CD4-positive, alpha-beta T cell treated with Interleukin-4 for 4 hours (primary cell): Measurements from ENCODE around the gene TMPRSS11B.
A peak's percentile ranks its signal among the peaks of the same experiment; 100 is the strongest.
"Not testable (repeated sequence)": the region's sequence is repeated elsewhere in the genome, so short reads cannot be mapped to it uniquely, and the experiment has no call there.

Experiments
- DNase-seq: peaks from one replicate; pipeline ENCODE4 v3.0.0-alpha.2; 2020

The TMPRSS11B gene

GRCh38 chr4:68245594-68245993, at the start of gene TMPRSS11B:
Gene TMPRSS11B (minus strand): TSS chr4:68245694. CDS start chr4:68245558, 136 bp downstream.
- DNase-seq = no peak

- no peak for DNase-seq
Measured at GRCh38 chr4:68291256-68291655, 45.8 kb upstream of the TMPRSS11B start.

GRCh38 chr4:68288393-68288740, 42.9 kb upstream of the TMPRSS11B start:
- DNase-seq = no peak

- no peak for DNase-seq
Measured at GRCh38 chr4:68287704-68288392, 42.4 kb upstream of the TMPRSS11B start.

GRCh38 chr4:68283714-68284113, 38.2 kb upstream of the TMPRSS11B start:
- DNase-seq = no peak

- no peak for DNase-seq
Measured at GRCh38 chr4:68283095-68283494, 37.6 kb upstream of the TMPRSS11B start.

- DNase-seq = not testable (repeated sequence)
Measured at GRCh38 chr4:68281796-68282740, 36.6 kb upstream of the TMPRSS11B start.

GRCh38 chr4:68278029-68278428, 32.5 kb upstream of the TMPRSS11B start:
- DNase-seq = no peak

- no peak for DNase-seq
Measured at GRCh38 chr4:68277627-68278026, 32.1 kb upstream of the TMPRSS11B start.

- no peak for DNase-seq
Measured at GRCh38 chr4:68272860-68273259, 27.4 kb upstream of the TMPRSS11B start.

- DNase-seq = no peak
Measured at GRCh38 chr4:68272380-68272779, 26.9 kb upstream of the TMPRSS11B start.

GRCh38 chr4:68271851-68272357, 26.4 kb upstream of the TMPRSS11B start:
- DNase-seq = peak; percentile 57

GRCh38 chr4:68267433-68267944, 22.0 kb upstream of the TMPRSS11B start:
- no peak for DNase-seq

GRCh38 chr4:68264875-68265565, 19.5 kb upstream of the TMPRSS11B start:
- DNase-seq = no peak

GRCh38 chr4:68259191-68259590, 13.7 kb upstream of the TMPRSS11B start:
- no peak for DNase-seq

GRCh38 chr4:68257719-68258118, 12.2 kb upstream of the TMPRSS11B start:
- no peak for DNase-seq

- DNase-seq = no peak
Measured at GRCh38 chr4:68256284-68256683, 10.8 kb upstream of the TMPRSS11B start.

- no peak for DNase-seq
Measured at GRCh38 chr4:68250151-68250930, 4.8 kb upstream of the TMPRSS11B start.

GRCh38 chr4:68249434-68249833, 3.9 kb upstream of the TMPRSS11B start:
- DNase-seq = no peak

- no peak for DNase-seq
Measured at GRCh38 chr4:68240620-68241019, 4.9 kb downstream of the TMPRSS11B start.

GRCh38 chr4:68228568-68228967, 16.9 kb downstream of the TMPRSS11B start:
- DNase-seq = no peak

GRCh38 chr4:68218044-68218443, 27.4 kb downstream of the TMPRSS11B start:
- DNase-seq = no peak
